ENCODE results near the gene GLRX2.

The GLRX2 gene

DNA sequence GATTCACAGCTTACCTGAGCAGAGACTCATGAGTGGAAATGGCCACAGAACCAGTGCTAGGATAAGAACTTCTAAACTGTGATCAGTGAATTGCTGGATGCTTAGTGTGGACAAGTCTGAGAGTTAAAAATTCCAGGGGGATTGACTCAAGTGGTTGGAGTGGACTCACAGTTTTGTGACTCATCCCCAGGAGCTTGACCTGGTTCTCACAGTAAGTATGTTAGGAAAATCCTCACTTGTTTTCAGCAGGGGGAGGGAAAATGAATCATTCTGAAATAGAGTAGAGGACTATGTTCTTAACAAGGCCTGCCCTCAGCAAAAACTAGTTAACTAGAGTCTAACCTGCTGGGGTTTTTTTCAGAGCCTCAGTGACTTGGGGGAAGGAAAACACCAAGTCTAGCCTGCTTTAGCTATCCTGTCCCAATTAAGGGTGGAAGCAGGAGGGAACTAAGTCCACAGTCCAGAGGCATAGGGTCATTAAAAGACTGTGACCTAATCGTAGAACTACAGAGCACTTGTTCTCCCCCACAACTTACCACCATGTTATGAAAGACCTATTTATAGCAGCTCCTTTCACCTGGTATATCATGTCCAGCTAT lies 10.5 kb upstream of the GLRX2 start:
- Mint-ChIP-seq H3K36me3 (ENCODE audit: low read depth) (no peaks in the 10 kb centered on the region), H3K27ac (peak overlapping the region in 2 of 3 experiments; percentile 57 to 87), H3K4me3 (no peak overlapping the region), H3K27me3 (ENCODE audit: low read depth) (no peaks in the 10 kb centered on the region), H3K9me3 (no peaks in the 10 kb centered on the region), H3K4me1 (no peaks in the 10 kb centered on the region)
- TF ChIP-seq, protein P1, sequence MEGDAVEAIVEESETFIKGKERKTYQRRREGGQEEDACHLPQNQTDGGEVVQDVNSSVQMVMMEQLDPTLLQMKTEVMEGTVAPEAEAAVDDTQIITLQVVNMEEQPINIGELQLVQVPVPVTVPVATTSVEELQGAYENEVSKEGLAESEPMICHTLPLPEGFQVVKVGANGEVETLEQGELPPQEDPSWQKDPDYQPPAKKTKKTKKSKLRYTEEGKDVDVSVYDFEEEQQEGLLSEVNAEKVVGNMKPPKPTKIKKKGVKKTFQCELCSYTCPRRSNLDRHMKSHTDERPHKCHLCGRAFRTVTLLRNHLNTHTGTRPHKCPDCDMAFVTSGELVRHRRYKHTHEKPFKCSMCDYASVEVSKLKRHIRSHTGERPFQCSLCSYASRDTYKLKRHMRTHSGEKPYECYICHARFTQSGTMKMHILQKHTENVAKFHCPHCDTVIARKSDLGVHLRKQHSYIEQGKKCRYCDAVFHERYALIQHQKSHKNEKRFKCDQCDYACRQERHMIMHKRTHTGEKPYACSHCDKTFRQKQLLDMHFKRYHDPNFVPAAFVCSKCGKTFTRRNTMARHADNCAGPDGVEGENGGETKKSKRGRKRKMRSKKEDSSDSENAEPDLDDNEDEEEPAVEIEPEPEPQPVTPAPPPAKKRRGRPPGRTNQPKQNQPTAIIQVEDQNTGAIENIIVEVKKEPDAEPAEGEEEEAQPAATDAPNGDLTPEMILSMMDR (IDR thresholded peaks at IDR 0.05; ENCODE audit: unreplicated experiment in 3 of 3): no peak

DNA sequence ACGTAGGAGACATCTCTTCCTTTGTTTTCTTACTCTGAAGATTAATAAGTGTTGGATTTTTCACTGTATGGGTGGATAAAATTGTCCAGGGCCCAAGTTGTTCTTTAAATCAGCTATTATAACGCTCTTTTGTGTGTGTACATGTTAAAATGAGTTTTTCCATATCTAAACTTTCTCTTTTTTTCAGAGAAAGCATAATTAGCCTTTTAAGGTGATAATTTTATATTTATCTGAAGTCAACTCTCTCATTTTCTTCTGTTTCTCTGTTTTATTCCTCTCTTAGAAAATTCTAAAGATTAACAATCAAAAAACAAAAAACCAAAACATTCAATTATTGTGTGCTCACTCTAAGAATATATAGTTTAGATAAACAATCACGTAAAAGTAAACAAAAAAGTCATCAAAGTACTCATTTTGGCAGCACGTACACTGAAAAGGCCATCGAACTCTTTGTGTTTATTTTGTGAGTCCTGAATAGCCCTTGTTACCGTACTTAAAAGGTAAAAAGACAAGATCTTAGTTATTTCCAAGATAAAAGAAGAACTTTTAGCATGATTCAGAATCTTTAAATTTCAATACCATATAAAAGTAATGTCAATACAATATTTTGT lies 9.4 kb upstream of the GLRX2 start:
- Mint-ChIP-seq H3K27me3 (ENCODE audit: low read depth) (no peaks in the 10 kb centered on the region), H3K36me3 (ENCODE audit: low read depth) (no peaks in the 10 kb centered on the region), H3K9me3 (no peaks in the 10 kb centered on the region), H3K4me3 (no peak overlapping the region), H3K27ac (peak overlapping the region in 2 of 3 experiments; percentile 54 to 69), H3K4me1 (no peaks in the 10 kb centered on the region)
- TF ChIP-seq, protein P1 (IDR thresholded peaks at IDR 0.05; ENCODE audit: unreplicated experiment in 3 of 3): no peak

- H3K36me3 Mint-ChIP-seq (ENCODE audit: low read depth): no peaks in the 10 kb centered on the region
- H3K9me3 Mint-ChIP-seq: no peaks in the 10 kb centered on the region
- H3K4me1 Mint-ChIP-seq: no peaks in the 10 kb centered on the region
- peak overlapping the region in 1 of 3 experiments; percentile 8 for H3K4me3 Mint-ChIP-seq
- peaks cover 3% of the 10 kb centered on the region for H3K27me3 Mint-ChIP-seq (ENCODE audit: low read depth)
- H3K27ac Mint-ChIP-seq: peak overlapping the region in 2 of 3 experiments; percentile 54 to 69
- TF ChIP-seq, protein P1 (IDR thresholded peaks at IDR 0.05; ENCODE audit: unreplicated experiment in 3 of 3): no peak
Measured at GRCh38 chr1:193113992-193114332, 8.7 kb upstream of the GLRX2 start.

DNA sequence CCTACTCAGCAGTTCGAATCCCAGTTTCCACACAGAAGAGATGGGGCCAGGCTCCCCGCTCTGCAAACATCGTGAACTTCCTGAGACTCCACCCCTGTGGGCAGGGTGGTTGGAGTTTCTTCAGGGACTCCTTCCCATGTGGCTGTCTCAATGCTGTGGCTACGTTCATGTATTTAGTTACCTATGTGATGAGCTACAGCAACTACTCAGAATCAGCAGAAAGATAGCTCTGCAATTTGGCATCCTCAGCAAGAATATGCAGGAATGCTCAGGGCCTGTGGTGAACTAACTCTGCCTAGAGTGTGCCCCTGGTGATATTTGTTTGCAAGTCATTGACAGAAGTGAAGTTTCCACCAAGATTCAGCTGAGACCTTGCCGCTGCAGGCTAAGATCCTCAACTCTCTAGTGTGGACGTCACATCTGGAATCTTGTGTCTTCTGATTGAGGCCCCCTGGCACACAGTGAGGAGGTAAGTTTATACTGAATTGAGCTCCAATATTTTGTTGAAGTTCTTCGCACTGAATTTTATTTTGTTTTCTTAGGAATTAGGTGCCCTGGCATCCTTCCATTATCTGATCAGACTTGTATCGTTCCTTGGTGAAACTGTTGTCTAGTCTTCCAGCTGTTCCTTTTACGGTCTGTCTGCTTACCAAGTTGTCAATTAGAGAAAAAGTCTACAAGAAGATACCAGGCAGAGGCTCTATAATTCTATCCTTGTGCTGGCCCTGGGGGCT lies 8.2 kb upstream of the GLRX2 start:
- H3K4me1 Mint-ChIP-seq: no peaks in the 10 kb centered on the region

DNA sequence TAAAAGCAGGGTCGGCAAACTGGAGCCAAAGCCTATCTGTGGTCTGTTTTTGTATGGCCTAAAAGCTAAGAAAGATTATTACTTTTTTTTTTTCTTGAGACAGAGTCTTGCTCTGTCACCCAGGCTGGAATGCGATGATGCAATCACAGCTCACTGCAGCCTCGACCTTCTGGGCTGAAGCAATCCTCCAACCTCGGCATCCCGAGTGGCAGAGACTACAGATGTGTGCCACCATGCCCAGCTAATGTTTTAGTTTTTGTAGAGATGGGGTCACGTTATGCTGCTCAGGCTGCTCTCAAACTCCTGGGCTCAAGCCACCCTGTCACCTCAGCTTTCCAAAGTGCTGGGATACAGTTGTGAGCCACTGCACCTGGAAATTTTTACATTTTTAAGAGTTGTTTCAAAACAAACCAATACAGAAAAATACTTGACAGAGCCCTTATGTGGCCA lies 6.5 kb upstream of the GLRX2 start:
- Mint-ChIP-seq H3K27ac (peak overlapping the region; percentile 45 to 96 (median 90)), H3K4me3 (no peak overlapping the region), H3K4me1 (no peaks in the 10 kb centered on the region), H3K27me3 (ENCODE audit: low read depth) (peaks cover 5% of the 10 kb centered on the region), H3K36me3 (ENCODE audit: low read depth) (no peaks in the 10 kb centered on the region), H3K9me3 (no peaks in the 10 kb centered on the region)
- TF ChIP-seq, protein P1 (IDR thresholded peaks at IDR 0.05; ENCODE audit: unreplicated experiment in 3 of 3): no peak

More for the DNA sequence above, 8.2 kb upstream of the GLRX2 start:
- TF ChIP-seq, protein P1 (IDR thresholded peaks at IDR 0.05; ENCODE audit: unreplicated experiment in 3 of 3): no peak
- Mint-ChIP-seq H3K4me3 (peak overlapping the region in 1 of 3 experiments; percentile 8), H3K27me3 (ENCODE audit: low read depth) (peaks cover 5% of the 10 kb centered on the region), H3K36me3 (ENCODE audit: low read depth) (no peaks in the 10 kb centered on the region), H3K27ac (peak overlapping the region in 2 of 3 experiments; percentile 54 to 69), H3K9me3 (no peaks in the 10 kb centered on the region)
